Stimulated activated CD8-positive, alpha-beta memory T cell treated with anti-CD3 and anti-CD28 coated beads, Interleukin-15, amount 100 ng/mL, for 1 hour (primary cell): Measurements from ENCODE around the gene ARHGAP42.
"Not testable (repeated sequence)": the region's sequence is repeated elsewhere in the genome, so short reads cannot be mapped to it uniquely, and the experiment has no call there.

Experiments used
- DNase-seq: peaks from one replicate; pipeline ENCODE4 v3.0.0-alpha.2; 2020; ENCODE audit warnings: low read depth

Gene ARHGAP42

GRCh38 chr11:100965346-100965745 lies 278.3 kb downstream of the ARHGAP42 start:
- no peak for DNase-seq

GRCh38 chr11:100966366-100966765 lies 279.3 kb downstream of the ARHGAP42 start:
- no peak for DNase-seq

GRCh38 chr11:100969008-100969407 lies 281.9 kb downstream of the ARHGAP42 start:
- DNase-seq = no peak

- DNase-seq = no peak
Measured at GRCh38 chr11:100970283-100971164, 283.4 kb downstream of the ARHGAP42 start.

GRCh38 chr11:100972046-100972445 lies 285.0 kb downstream of the ARHGAP42 start:
- DNase-seq = no peak

- DNase-seq = no peak
Measured at GRCh38 chr11:100978442-100978841, 291.4 kb downstream of the ARHGAP42 start.

GRCh38 chr11:100978939-100979338 lies 291.9 kb downstream of the ARHGAP42 start:
- no peak for DNase-seq

- DNase-seq = no peak
Measured at GRCh38 chr11:100980156-100980555, 293.1 kb downstream of the ARHGAP42 start.

GRCh38 chr11:100981196-100981824 lies 294.2 kb downstream of the ARHGAP42 start:
- no peak for DNase-seq

- no peak for DNase-seq
Measured at GRCh38 chr11:100984668-100985067, 297.6 kb downstream of the ARHGAP42 start.

GRCh38 chr11:100990931-100991330 lies 303.8 kb downstream of the ARHGAP42 start:
- no peak for DNase-seq

- no peak for DNase-seq
Measured at GRCh38 chr11:100991541-100991940, 304.5 kb downstream of the ARHGAP42 start.

- no peak for DNase-seq
Measured at GRCh38 chr11:100994966-100995365, 307.9 kb downstream of the ARHGAP42 start.

GRCh38 chr11:100999756-101000155 lies 312.7 kb downstream of the ARHGAP42 start:
- no peak for DNase-seq

- no peak for DNase-seq
Measured at GRCh38 chr11:101003468-101003867, 316.4 kb downstream of the ARHGAP42 start.

GRCh38 chr11:101008961-101009689 lies 322.0 kb downstream of the ARHGAP42 start:
- no peak for DNase-seq

GRCh38 chr11:101009690-101010055 lies 322.6 kb downstream of the ARHGAP42 start:
- no peak for DNase-seq

GRCh38 chr11:101010899-101011298 lies 323.8 kb downstream of the ARHGAP42 start:
- no peak for DNase-seq

- DNase-seq = no peak
Measured at GRCh38 chr11:101011881-101012280, 324.8 kb downstream of the ARHGAP42 start.

- not testable (repeated sequence) for DNase-seq
Measured at GRCh38 chr11:101013702-101014101, 326.6 kb downstream of the ARHGAP42 start.

GRCh38 chr11:101014600-101015285 lies 327.7 kb downstream of the ARHGAP42 start:
- no peak for DNase-seq

GRCh38 chr11:101019870-101020269 lies 332.8 kb downstream of the ARHGAP42 start:
- no peak for DNase-seq
